22Rv1 (cell line): ENCODE measurements around the gene CAMKK2.

ENCODE experiments used
- H3K27ac ChIP-seq: fragments of 450-650 bp; 2 replicates; pipeline ENCODE4 v1.5.1; 2017
- ZFX ChIP-seq: fragments of 450-650 bp; IDR thresholded peaks from 2 replicates; pipeline ENCODE4 v1.6.1; 2017; ENCODE audit warnings: antibody characterized with exemption, borderline replicate concordance
- TF ChIP-seq, protein P1 (sequence below): fragments of 450-650 bp; IDR thresholded peaks from 2 replicates; pipeline ENCODE4 v1.5.1; 2017; ENCODE audit warnings: mild to moderate bottlenecking

Gene CAMKK2

DNA sequence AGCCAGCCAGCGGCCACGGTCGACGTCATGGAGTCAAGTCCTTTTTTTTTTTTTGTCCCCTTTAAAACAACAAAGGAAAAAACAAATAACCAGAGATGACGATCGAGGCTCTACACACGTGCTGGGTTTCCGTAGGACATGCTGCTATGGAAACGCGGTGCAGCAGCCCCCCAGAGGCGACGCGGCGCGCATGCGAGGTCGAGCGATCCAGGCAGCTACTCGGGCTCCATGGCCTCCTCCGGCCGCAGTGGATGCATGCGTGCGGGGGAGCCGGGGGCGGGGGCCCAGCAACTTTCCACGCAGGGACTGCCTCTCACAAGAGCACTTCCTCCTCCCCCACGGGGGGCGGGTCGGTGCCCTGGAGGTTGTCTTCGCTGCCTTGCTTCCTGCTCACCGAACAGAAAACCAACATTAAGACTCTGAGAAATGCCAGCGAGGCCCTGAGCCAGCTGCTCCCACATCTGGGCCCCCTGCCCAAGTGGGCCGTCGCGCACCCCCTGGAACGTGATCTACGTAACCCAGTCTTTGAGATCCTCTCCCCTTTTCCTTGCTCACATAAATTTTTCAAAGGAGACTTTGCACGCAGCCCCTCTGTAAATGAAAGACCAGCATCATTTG is 55.9 kb downstream of the CAMKK2 start:
- no peak overlapping the region for H3K27ac ChIP-seq
- TF ChIP-seq, protein P1, sequence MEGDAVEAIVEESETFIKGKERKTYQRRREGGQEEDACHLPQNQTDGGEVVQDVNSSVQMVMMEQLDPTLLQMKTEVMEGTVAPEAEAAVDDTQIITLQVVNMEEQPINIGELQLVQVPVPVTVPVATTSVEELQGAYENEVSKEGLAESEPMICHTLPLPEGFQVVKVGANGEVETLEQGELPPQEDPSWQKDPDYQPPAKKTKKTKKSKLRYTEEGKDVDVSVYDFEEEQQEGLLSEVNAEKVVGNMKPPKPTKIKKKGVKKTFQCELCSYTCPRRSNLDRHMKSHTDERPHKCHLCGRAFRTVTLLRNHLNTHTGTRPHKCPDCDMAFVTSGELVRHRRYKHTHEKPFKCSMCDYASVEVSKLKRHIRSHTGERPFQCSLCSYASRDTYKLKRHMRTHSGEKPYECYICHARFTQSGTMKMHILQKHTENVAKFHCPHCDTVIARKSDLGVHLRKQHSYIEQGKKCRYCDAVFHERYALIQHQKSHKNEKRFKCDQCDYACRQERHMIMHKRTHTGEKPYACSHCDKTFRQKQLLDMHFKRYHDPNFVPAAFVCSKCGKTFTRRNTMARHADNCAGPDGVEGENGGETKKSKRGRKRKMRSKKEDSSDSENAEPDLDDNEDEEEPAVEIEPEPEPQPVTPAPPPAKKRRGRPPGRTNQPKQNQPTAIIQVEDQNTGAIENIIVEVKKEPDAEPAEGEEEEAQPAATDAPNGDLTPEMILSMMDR: no peak
- no peak for TF ChIP-seq ZFX

DNA sequence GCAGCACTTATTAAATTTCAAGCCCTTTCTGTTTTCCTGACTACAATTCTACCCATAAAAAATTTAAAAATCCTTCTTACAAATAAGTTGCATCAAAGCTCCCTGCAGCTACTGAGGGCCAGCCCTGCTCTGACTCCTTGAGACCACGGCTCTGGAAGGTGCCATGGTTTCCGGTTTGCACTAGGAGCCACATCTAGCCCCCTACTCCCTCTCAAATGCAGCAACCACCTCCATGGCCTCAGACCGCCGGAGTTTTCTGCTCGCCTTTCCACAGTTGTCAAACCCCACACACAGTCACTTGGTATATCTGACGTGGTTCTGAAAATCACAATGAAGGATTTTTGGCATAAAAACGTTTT is 56.5 kb downstream of the CAMKK2 start:
- H3K27ac ChIP-seq: 0 out of 2 replicates have a peak overlapping the region, but pooled peaks have one; percentile 30
- TF ChIP-seq, protein P1: no peak
- no peak for TF ChIP-seq ZFX

DNA sequence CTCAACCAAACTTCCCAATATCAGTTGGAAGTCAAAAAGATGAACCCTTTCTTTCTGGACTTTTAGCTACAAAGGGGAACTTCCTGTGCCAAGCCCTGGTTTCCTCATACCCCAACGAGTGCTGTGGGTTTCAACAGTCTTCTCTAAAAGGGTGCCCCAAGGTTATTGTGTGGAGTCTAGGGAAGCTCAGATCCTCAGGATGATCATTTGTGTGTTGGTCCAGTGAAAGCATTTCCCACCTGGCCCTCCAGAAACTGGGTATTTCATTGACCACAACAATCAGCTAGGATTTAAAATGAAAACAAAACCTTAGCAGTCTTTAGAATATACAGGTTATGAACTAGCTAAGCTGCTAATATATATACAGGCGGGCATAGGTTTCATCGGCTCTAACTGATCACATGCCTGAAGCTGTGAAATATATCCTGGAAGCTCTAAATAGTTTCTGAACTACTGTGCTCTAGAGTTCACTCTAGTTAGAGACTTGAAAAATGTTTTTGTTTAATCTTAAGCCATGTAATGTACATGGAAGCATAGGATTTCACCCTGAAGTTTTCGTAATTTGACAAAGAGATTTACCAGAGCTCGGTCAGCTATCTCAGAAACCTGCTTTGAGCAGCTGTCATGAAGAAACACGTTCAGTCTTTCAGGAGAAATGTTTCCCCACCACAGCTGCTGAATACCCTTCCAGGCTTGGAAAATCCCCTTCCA is 57.0 kb downstream of the CAMKK2 start:
- peak overlapping the region; percentile 30 for H3K27ac ChIP-seq
- TF ChIP-seq ZFX: no peak
- TF ChIP-seq, protein P1: no peak

DNA sequence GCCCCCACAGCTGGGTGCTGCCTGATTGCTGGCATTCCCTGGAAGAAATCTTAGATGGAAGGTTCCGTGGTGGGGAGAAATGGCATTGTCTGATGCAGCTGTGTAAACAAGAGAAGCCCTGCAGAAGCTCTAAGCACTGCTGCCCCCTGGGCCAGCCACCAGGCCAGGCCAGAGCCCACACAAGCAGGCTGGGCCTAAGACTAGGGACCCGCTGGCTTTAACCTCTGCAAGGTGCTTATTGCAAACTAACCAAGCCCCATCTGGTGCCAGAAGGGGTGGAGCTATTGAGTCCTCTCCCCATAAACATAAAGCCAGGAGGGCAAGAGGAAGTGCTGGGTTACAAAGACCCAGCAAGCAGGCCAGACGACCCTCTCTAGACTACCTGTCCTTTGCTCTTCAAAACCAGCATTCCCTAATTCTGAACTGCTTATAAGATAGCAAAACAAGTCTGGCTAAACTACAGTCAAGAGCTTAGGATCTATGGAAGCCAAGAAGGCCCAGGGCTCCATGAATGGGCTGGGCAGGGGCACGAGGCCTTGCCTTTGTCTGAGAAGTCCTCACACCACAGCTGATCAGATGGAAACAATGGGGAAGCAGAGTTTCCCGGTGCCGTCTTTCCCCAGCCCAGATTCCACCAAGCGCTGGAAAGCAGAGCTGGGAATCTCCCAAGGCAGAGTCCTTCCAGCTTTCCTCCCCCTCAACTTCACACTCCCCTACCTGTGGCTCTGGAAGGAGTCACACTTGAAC is 57.7 kb downstream of the CAMKK2 start:
- H3K27ac ChIP-seq: peak overlapping the region; percentile 30

DNA sequence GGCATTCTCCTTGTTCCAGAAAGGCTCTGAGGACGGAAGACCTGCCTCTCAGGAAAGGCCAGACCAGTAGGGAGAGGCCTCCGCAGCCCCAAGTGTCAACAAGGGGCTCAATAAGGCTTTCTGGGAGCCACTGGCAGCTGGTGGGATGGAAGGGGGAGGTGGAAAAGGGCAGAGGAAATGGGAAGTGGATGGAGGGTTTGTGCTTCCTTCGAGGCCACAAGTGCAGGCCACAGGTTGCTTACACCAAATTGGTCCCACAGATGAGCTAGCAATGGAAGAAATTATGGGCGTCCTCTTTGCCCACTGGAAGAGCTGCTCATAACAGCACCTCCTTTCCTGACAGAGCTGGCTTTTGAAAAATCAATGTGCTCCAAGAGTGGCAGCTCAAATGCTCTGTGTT is 58.4 kb downstream of the CAMKK2 start:
- peak overlapping the region; percentile 30 for H3K27ac ChIP-seq
- TF ChIP-seq, protein P1: no peak
- TF ChIP-seq ZFX: no peak

More for the DNA sequence above, 57.7 kb downstream of the CAMKK2 start:
- TF ChIP-seq ZFX: no peak
- TF ChIP-seq, protein P1: no peak

DNA sequence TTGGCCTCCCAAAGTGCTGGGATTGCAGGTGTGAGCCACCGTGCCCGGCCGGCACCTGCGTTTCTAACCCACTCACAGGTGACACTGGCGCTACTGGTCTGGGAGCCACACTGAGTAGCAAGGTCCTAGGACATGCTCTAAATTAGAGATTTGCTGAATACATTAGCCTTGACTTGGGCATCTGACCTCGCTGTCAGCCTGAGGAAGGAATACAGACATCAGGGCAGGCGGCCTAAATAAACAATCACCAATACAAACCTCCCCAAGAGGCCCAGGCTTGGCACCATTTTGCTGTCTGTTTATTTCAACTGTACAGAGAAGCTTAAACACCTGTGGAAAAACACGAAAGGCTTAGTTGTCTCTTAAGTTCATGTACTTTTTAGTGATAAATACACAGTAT is 59.1 kb downstream of the CAMKK2 start:
- no peak for TF ChIP-seq ZFX
- TF ChIP-seq, protein P1: no peak
- H3K27ac ChIP-seq: peak overlapping the region; percentile 30

DNA sequence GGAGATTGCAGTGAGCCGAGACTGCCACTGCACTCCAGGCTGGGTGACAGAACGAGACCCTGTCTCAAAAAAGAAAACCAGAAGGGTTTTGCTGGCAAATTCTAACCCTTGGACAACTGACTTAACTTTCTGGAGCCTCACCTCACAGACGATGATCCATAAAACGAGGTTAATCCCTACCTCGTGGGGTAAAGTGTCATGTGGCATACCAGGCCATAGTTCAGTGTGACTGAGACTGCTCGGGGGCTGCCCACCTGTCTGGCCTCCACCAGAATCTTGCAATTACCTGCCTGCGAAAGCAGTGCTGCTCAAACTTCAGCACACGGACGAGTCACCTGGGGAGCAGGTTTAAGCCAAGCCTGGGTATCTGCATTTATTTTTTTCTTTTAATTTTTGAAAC is 59.7 kb downstream of the CAMKK2 start:
- TF ChIP-seq, protein P1: no peak
- TF ChIP-seq ZFX: no peak
- H3K27ac ChIP-seq: no peak overlapping the region; the same call in 1 of the 2 replicates
